Measurements from ENCODE around the gene TBC1D22A. TPM values are rescaled to one million over a fixed set of nuclear protein-coding genes. Genes with fewer than 3 reads are reported as not detected.

TBC1D22A gene
- polyA plus RNA-seq, 1 donor (not counting 4 experiments of a cell fraction or from before 2014, with no cell fraction given): 20.9 TPM

DNA sequence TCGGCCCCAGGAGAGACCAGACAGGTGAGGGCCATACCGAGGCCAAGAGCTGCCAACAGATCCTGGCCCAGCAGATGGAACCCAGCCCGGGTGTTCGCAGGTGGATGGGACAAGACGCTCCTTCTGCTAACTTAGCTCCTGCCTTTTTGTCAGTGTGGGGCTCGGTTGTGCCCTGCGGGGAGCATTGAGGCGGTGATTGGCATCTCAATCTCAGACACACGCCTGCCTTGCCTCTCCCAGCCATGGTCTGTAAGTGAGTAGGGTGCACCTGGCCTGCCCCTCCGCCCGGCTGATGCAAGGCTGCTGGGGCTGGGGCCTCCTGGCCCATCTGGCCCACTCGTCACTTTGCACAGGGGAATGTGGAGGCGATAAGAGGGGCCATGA lies 350.1 kb downstream of the TBC1D22A start:
- dilution Hi-C loops (cut with MboI; ENCODE audit: extremely low pct_ligation_motif_present, low sequenced_read_pairs): no loop called here
- no peaks in the 10 kb centered on the region for H3K9me3 ChIP-seq (ENCODE audit: control insufficient read depth, low read depth, low read length)
- H3K27me3 ChIP-seq (ENCODE audit: control insufficient read depth, extremely low read depth, insufficient read depth, low read length): no peaks in the 10 kb centered on the region
- H3K4me3 ChIP-seq (ENCODE audit: control insufficient read depth in 2 of 3, extremely low read depth in 1 of 3, insufficient read depth in 2 of 3, low read depth in 1 of 3, low read length in 3 of 3): no peak overlapping the region
- H2AFZ ChIP-seq (ENCODE audit: control insufficient read depth, low read length): no peak overlapping the region
- H3K9me1 ChIP-seq (ENCODE audit: control insufficient read depth, extremely low read depth, insufficient read depth, low read length): no peaks in the 10 kb centered on the region
- H3K79me2 ChIP-seq (ENCODE audit: control insufficient read depth, insufficient read depth, low read length): no peaks in the 10 kb centered on the region
- H3K36me3 ChIP-seq (ENCODE audit: control insufficient read depth in 2 of 2, extremely low read depth in 1 of 2, insufficient read depth in 2 of 2, low read length in 2 of 2): peaks cover 0 to 7% of the 10 kb centered on the region in 2 experiments
- H3K4me2 ChIP-seq (ENCODE audit: control insufficient read depth, extremely low read depth, insufficient read depth, low read depth, low read length): no peak overlapping the region
- TF ChIP-seq, protein P1, sequence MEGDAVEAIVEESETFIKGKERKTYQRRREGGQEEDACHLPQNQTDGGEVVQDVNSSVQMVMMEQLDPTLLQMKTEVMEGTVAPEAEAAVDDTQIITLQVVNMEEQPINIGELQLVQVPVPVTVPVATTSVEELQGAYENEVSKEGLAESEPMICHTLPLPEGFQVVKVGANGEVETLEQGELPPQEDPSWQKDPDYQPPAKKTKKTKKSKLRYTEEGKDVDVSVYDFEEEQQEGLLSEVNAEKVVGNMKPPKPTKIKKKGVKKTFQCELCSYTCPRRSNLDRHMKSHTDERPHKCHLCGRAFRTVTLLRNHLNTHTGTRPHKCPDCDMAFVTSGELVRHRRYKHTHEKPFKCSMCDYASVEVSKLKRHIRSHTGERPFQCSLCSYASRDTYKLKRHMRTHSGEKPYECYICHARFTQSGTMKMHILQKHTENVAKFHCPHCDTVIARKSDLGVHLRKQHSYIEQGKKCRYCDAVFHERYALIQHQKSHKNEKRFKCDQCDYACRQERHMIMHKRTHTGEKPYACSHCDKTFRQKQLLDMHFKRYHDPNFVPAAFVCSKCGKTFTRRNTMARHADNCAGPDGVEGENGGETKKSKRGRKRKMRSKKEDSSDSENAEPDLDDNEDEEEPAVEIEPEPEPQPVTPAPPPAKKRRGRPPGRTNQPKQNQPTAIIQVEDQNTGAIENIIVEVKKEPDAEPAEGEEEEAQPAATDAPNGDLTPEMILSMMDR (optimal IDR thresholded peaks at IDR 0.05 in 1 of 3, IDR thresholded peaks at IDR 0.05 in 1 of 3, conservative IDR thresholded peaks at IDR 0.05 in 1 of 3; ENCODE audit: extremely low read depth in 1 of 3, insufficient read depth in 2 of 3, low read length in 3 of 3): no peak
- TF ChIP-seq EZH2 (IDR thresholded peaks at IDR 0.05; ENCODE audit: low read length): no peak
- FAIRE-seq: no peak
- H3K27ac ChIP-seq (ENCODE audit: control insufficient read depth, insufficient read depth, low read length): no peak overlapping the region
- H3K4me1 ChIP-seq (ENCODE audit: control insufficient read depth, extremely low read depth, insufficient read depth, low read length): peaks cover 7% of the 10 kb centered on the region
- H3K9ac ChIP-seq (ENCODE audit: control insufficient read depth, extremely low read depth, insufficient read depth, low read length): no peak overlapping the region
- H4K20me1 ChIP-seq (ENCODE audit: control insufficient read depth, extremely low read depth, insufficient read depth, low read length): no peaks in the 10 kb centered on the region
- no peak for DNase-seq (ENCODE audit: low read depth, low spot score)

DNA sequence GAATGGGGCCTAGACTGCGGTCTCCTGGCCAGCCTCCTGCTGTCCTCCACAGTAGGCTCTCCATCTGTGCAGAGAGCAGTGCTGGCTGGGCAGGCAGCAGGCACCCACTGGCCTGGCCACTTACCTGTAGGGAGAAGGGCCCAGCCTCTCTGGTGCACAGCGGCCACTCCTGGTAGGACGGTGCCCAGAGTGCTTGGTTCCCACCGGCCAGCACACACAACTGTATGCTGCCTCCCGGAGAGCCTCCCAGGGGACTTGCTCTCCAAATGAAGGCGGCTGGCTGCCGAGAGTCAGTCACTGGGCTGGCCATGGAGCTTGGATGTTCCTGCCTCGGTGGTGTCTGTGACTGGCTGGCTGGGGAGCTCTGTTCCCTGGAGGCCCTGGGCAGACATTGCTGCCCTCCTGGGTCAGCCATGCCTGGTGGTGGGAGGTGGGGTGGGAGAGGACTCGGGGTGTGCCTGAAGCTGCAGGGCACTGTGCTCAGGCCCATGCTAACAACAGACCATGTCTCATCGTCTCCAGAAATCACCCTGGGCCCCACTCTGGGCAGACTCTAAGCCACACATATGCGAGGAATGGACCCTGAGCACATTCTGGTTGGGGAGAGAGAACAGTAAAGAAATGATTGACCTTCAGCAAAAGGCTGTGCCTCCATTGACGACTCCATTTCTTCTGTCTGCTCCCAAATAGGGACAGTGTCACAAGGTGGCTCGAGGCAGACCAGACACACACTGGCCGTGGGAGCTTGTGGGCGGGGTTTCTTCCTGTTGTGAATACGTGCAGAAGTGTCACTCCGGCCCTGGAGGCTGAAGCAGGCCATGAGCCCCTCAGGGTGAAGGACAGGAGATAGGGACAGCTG lies 350.8 kb downstream of the TBC1D22A start:
- peaks cover 0 to 7% of the 10 kb centered on the region in 2 experiments for H3K36me3 ChIP-seq (ENCODE audit: control insufficient read depth in 2 of 2, extremely low read depth in 1 of 2, insufficient read depth in 2 of 2, low read length in 2 of 2)
- H4K20me1 ChIP-seq (ENCODE audit: control insufficient read depth, extremely low read depth, insufficient read depth, low read length): no peaks in the 10 kb centered on the region
- no peak overlapping the region for H2AFZ ChIP-seq (ENCODE audit: control insufficient read depth, low read length)
- TF ChIP-seq, protein P1 (optimal IDR thresholded peaks at IDR 0.05 in 1 of 3, IDR thresholded peaks at IDR 0.05 in 1 of 3, conservative IDR thresholded peaks at IDR 0.05 in 1 of 3; ENCODE audit: extremely low read depth in 1 of 3, insufficient read depth in 2 of 3, low read length in 3 of 3): no peak
- no peak for TF ChIP-seq EZH2 (IDR thresholded peaks at IDR 0.05; ENCODE audit: low read length)
- H3K27ac ChIP-seq (ENCODE audit: control insufficient read depth, insufficient read depth, low read length): no peak overlapping the region
- H3K27me3 ChIP-seq (ENCODE audit: control insufficient read depth, extremely low read depth, insufficient read depth, low read length): no peaks in the 10 kb centered on the region
- no peaks in the 10 kb centered on the region for H3K9me1 ChIP-seq (ENCODE audit: control insufficient read depth, extremely low read depth, insufficient read depth, low read length)
- H3K4me1 ChIP-seq (ENCODE audit: control insufficient read depth, extremely low read depth, insufficient read depth, low read length): peaks cover under 1% of the 10 kb centered on the region
- no peaks in the 10 kb centered on the region for H3K9me3 ChIP-seq (ENCODE audit: control insufficient read depth, low read depth, low read length)
- H3K79me2 ChIP-seq (ENCODE audit: control insufficient read depth, insufficient read depth, low read length): no peaks in the 10 kb centered on the region
- no peak overlapping the region for H3K4me3 ChIP-seq (ENCODE audit: control insufficient read depth in 2 of 3, extremely low read depth in 1 of 3, insufficient read depth in 2 of 3, low read depth in 1 of 3, low read length in 3 of 3)
- FAIRE-seq: no peak
- dilution Hi-C loops (cut with MboI; ENCODE audit: extremely low pct_ligation_motif_present, low sequenced_read_pairs): no loop called here
- no peak overlapping the region for H3K4me2 ChIP-seq (ENCODE audit: control insufficient read depth, extremely low read depth, insufficient read depth, low read depth, low read length)
- DNase-seq (ENCODE audit: low read depth, low spot score): no peak
- no peak overlapping the region for H3K9ac ChIP-seq (ENCODE audit: control insufficient read depth, extremely low read depth, insufficient read depth, low read length)

All from keratinocyte (primary cell).